Activated T-helper 1 cell treated with Interleukin-2 at 50 U/mL for 16 hours (primary cell): ENCODE measurements around the gene PLEKHM1.
"Not testable (repeated sequence)": the region's sequence is repeated elsewhere in the genome, so short reads cannot be mapped to it uniquely, and the experiment has no call there.

Source experiments
- DNase-seq: peaks from one replicate; pipeline ENCODE4 v3.0.0-alpha.2; 2020; ENCODE audit warnings: low read depth

Gene PLEKHM1

GRCh38 chr17:45461524-45462327 lies 28.8 kb downstream of the PLEKHM1 start:
- not testable (repeated sequence) for DNase-seq

- DNase-seq: not testable (repeated sequence)
These were observed 30.1 kb downstream of the PLEKHM1 start for GRCh38 chr17:45460422-45460821.

- not testable (repeated sequence) for DNase-seq
These were observed 36.2 kb downstream of the PLEKHM1 start for GRCh38 chr17:45454341-45454740.

- not testable (repeated sequence) for DNase-seq
These were observed 36.8 kb downstream of the PLEKHM1 start for GRCh38 chr17:45453731-45454130.

GRCh38 chr17:45453225-45453534 lies 37.3 kb downstream of the PLEKHM1 start:
- not testable (repeated sequence) for DNase-seq

- DNase-seq: not testable (repeated sequence)
These were observed 37.9 kb downstream of the PLEKHM1 start for GRCh38 chr17:45452329-45453224.

- DNase-seq: not testable (repeated sequence)
These were observed 38.9 kb downstream of the PLEKHM1 start for GRCh38 chr17:45451660-45452059.

- no peak for DNase-seq
These were observed 39.4 kb downstream of the PLEKHM1 start for GRCh38 chr17:45451131-45451530.

- DNase-seq: not testable (repeated sequence)
These were observed 40.7 kb downstream of the PLEKHM1 start for GRCh38 chr17:45449708-45450329.

GRCh38 chr17:45449260-45449659 lies 41.3 kb downstream of the PLEKHM1 start:
- not testable (repeated sequence) for DNase-seq

GRCh38 chr17:45448483-45448882 lies 42.0 kb downstream of the PLEKHM1 start:
- DNase-seq: not testable (repeated sequence)

- not testable (repeated sequence) for DNase-seq
These were observed 42.5 kb downstream of the PLEKHM1 start for GRCh38 chr17:45448066-45448465.

GRCh38 chr17:45447650-45448049 lies 42.9 kb downstream of the PLEKHM1 start:
- not testable (repeated sequence) for DNase-seq

- DNase-seq: not testable (repeated sequence)
These were observed 43.5 kb downstream of the PLEKHM1 start for GRCh38 chr17:45446872-45447625.

GRCh38 chr17:45445901-45446743 lies 44.4 kb downstream of the PLEKHM1 start:
- DNase-seq: not testable (repeated sequence)

GRCh38 chr17:45444856-45445820 lies 45.4 kb downstream of the PLEKHM1 start:
- not testable (repeated sequence) for DNase-seq

GRCh38 chr17:45444301-45444700 lies 46.2 kb downstream of the PLEKHM1 start:
- DNase-seq: not testable (repeated sequence)

GRCh38 chr17:45443371-45444260 lies 46.9 kb downstream of the PLEKHM1 start:
- DNase-seq: not testable (repeated sequence)
